Astrocyte of the spinal cord (primary cell): Measurements from ENCODE around the gene IST1.
A peak's percentile ranks its signal among the peaks of the same experiment; 100 is the strongest.

Experiments
- DNase-seq: peaks from one replicate; pipeline ENCODE4 v3.0.0; 2011; ENCODE audit warnings: low read depth, low spot score
- H3K4me3 ChIP-seq: 2 replicates; pipeline ENCODE4 v1.5.1; 2011; ENCODE audit warnings: low read depth, mild to moderate bottlenecking, low read length, moderate library complexity
- CTCF ChIP-seq: IDR thresholded peaks from 2 replicates; pipeline ENCODE4 v1.5.1; 2012; ENCODE audit warnings: low read depth, mild to moderate bottlenecking, low read length, inconsistent platforms
- in situ Hi-C: cut with HindIII; loops from 2 replicates; pipeline ENCODE4 v1.10.0; 2017; ENCODE audit warnings: low sequenced_read_pairs

IST1 gene

DNA sequence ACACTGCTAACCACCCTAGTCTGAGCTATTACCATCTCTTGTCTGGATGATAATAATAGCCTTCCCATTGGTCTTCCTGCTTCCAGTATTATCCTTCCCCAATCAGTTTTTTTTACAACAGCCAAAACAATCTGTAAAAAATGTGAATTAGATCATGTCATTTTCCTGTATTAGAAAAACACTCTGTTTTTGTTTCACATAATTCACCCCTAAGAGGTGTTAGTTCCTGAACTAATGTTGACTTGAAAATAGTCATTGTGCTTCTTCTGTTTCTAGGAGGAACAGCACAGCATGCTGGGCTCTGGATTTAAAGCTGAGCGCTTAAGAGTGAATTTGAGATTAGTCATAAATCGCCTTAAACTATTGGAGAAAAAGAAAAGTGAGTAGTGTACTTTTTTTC is 20.0 kb downstream of the IST1 start:
- DNase-seq = peak; percentile 20
- TF ChIP-seq CTCF = no peak
- in situ Hi-C loops = no loop called here
- H3K4me3 ChIP-seq = no peak overlapping the region

DNA sequence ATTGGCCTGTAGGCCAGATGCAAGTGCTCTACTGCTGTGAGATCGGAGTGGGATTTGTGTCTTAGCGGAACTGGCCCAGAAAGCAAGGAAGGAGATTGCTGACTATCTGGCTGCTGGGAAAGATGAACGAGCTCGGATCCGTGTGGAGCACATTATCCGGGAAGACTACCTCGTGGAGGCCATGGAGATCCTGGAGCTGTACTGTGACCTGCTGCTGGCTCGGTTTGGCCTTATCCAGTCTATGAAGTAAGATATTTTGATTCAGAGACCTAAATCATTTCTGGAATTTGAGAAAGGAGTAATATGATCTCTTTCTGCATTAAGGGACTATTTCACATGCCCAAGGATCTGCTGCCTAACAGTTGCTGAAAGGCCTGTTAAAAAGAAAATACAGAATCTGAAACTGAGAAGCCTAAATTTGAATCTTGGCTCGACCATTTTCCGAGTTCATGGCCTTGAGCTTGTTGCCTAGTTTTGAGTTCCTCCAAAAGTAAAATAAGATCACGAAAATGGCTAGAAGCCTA is 21.1 kb downstream of the IST1 start:
- in situ Hi-C loops = no loop called here
- TF ChIP-seq CTCF = no peak
- no peak overlapping the region for H3K4me3 ChIP-seq

DNA sequence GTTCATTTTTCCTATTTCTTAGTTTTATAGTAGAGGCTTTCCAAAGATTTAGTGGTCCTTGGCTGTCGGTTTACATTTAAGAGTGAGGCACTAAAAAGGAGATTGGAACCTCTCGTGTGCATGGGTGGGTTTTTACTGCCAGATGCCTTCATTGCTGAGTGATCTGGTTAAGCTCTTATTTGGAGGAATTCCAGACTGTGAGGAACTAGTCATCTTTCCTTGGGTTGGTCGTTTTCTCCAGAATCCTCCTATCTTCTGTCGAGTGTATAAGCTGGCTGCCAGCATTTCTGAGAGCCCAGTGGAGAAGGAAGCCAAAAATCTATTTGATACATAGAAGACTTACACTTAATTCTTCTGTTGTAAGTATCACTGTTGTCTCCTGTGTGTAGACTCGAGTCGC is 22.6 kb downstream of the IST1 start:
- peak; percentile 51 for DNase-seq
- in situ Hi-C loops = no loop called here
- TF ChIP-seq CTCF = no peak
- H3K4me3 ChIP-seq = no peak overlapping the region

More for the DNA sequence above, 21.1 kb downstream of the IST1 start:
- DNase-seq = no peak

GRCh38 chr16:71919035-71919434 is 23.7 kb downstream of the IST1 start:
- DNase-seq = no peak
- in situ Hi-C loops = no loop called here
- TF ChIP-seq CTCF = no peak
- no peak overlapping the region for H3K4me3 ChIP-seq

DNA sequence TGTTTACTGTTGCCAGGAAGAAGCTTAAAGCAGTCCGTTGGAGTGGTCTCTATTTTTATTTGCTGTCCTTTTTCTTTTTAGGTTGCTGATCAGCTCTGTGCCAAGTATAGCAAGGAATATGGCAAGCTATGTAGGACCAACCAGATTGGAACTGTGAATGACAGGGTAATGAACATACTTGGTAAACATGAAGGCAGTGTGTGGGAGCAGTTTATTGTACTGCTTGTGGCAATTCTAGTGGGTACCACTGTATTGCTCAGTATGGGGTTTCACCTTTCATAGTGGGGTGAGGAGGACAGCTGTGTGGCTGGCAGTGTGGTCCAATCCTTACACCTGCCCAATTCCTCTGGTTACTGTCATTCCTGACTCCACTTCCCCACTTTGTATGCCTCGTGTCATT is 25.3 kb downstream of the IST1 start:
- TF ChIP-seq CTCF = no peak
- DNase-seq = no peak
- no peak overlapping the region for H3K4me3 ChIP-seq
- in situ Hi-C loops = no loop called here

DNA sequence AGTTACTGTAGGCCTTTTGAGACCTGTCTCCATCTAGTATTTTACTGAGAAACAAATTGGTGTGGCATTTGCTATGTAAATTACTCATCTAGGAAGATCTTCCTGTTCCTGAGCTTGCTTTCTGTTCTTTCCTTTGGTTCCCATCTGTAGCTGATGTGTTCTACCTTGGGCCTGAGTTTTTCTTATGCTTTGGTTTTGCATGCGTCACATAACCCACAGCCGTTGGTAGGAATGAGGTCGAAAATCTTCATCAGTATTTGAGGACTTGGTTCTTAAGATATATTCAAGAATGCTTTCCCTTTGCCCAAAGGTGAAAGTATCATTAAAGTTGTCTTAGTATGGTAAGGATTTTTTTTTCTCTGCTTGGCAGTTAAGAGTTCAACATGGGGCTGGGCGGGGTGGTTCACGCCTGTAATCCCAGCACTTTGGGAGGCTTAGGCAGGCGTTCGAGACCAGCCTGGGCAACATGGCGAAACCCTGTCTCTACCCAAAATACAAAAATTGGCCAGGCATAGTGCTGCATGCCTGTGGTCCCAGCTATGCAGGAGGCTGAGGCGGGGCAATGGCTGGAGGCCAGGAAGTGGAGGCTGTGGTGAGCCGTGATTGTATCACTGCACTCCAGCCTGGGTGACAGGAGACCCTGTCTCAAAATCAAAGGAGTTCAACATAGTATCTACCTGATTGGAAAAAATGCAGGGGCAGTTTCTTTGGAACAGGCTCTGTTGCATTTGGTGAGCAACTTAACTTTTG is 28.8 kb downstream of the IST1 start:
- no peak for TF ChIP-seq CTCF
- no peak overlapping the region for H3K4me3 ChIP-seq
- in situ Hi-C loops = no loop called here
- peak; percentile 48 for DNase-seq
